HepG2 (cell line): Measurements from ENCODE around the gene TSEN54. TPM values are rescaled to one million over a fixed set of nuclear protein-coding genes. Genes with fewer than 3 reads are reported as not detected.

ENCODE experiments used
- CBX1 ChIP-seq: IDR thresholded peaks from one replicate; pipeline ENCODE4 v1.6.1; 2016; ENCODE audit warnings: antibody characterized with exemption, low read depth
- ELK4 ChIP-seq: sonication (generic); formaldehyde crosslinking; IDR thresholded peaks from 2 replicates; pipeline ENCODE4 v1.9.0; 2021; ENCODE audit warnings: missing genetic modification reagents, borderline replicate concordance
- HIVEP1 ChIP-seq: sonication (generic); formaldehyde crosslinking; IDR thresholded peaks from 2 replicates; pipeline ENCODE4 v1.4.0; 2020; ENCODE audit warnings: mild to moderate bottlenecking, missing genetic modification reagents
- HNRNPK ChIP-seq: fragments of 200-400 bp; formaldehyde crosslinking; IDR thresholded peaks from 2 replicates; pipeline ENCODE4 v1.6.1; 2018; ENCODE audit warnings: low read length, low read depth, moderate library complexity, mild to moderate bottlenecking; ENCODE audit not compliant: poor library complexity, severe bottlenecking
- JUND ChIP-seq: sonication (generic); formaldehyde crosslinking; IDR thresholded peaks from 2 replicates; pipeline ENCODE4 v1.8.0; 2022; ENCODE audit warnings: mild to moderate bottlenecking, missing genetic modification reagents
- PRMT3 ChIP-seq: sonication (generic); formaldehyde crosslinking; IDR thresholded peaks from 2 replicates; pipeline ENCODE4 v1.8.1; 2022; ENCODE audit warnings: low read depth, mild to moderate bottlenecking, moderate library complexity, missing genetic modification reagents, borderline replicate concordance
- TBL1XR1 ChIP-seq: fragments of 150-350 bp; IDR thresholded peaks from 2 replicates; pipeline ENCODE4 v1.6.1; 2014; ENCODE audit warnings: borderline replicate concordance, low read length; ENCODE audit not compliant: partially characterized antibody
- U2AF2 ChIP-seq: fragments of 200-400 bp; formaldehyde crosslinking; IDR thresholded peaks from 2 replicates; pipeline ENCODE4 v1.6.1; 2017; ENCODE audit warnings: low read depth, mild to moderate bottlenecking, low read length
- ZBTB21 ChIP-seq: sonication (generic); formaldehyde crosslinking; IDR thresholded peaks from 2 replicates; pipeline ENCODE4 v1.4.0; 2020; ENCODE audit warnings: missing genetic modification reagents
- ZNF292 ChIP-seq: sonication (generic); formaldehyde crosslinking; IDR thresholded peaks from 2 replicates; pipeline ENCODE4 v1.8.1; 2022; ENCODE audit warnings: mild to moderate bottlenecking, low read depth, missing genetic modification reagents, borderline replicate concordance
- ZNF33A ChIP-seq: sonication (generic); formaldehyde crosslinking; IDR thresholded peaks from 2 replicates; pipeline ENCODE4 v1.5.1; 2020; ENCODE audit warnings: missing genetic modification reagents, mild to moderate bottlenecking, moderate library complexity, borderline replicate concordance
- ZNF543 ChIP-seq: sonication (generic); formaldehyde crosslinking; IDR thresholded peaks from 2 replicates; pipeline ENCODE4 v1.4.0; 2020; ENCODE audit warnings: mild to moderate bottlenecking, missing genetic modification reagents
- ZNF703 ChIP-seq: sonication (generic); formaldehyde crosslinking; IDR thresholded peaks from 2 replicates; pipeline ENCODE4 v1.5.1; 2020; ENCODE audit warnings: missing genetic modification reagents, mild to moderate bottlenecking, moderate library complexity, borderline replicate concordance
- polyA plus RNA-seq, 8 experiments: library from polyadenylated mRNA; depleted of rRNA in 3 of 8; stranded (reverse) in 7 of 8; unstranded in 1 of 8; fragments of >200 nt; fragmentation: Illumina TruSeq in 4 of 8; extraction: Trizol in 4 of 8; gene quantifications; 2 replicates each; pipeline versions ENCODE4 v1.2.1 to v1.2.3, GENCODE V29; 2011 to 2016; ENCODE audit warnings: low read depth in 4 of 8, missing spikeins in 1 of 8, mixed read lengths in 1 of 8; ENCODE audit not compliant: insufficient read depth in 1 of 8
- total RNA-seq, 5 experiments: library from RNA; depleted of rRNA; stranded (reverse); fragments of >200 nt; fragmentation: Illumina TruSeq; extraction: Trizol; gene quantifications; 2 replicates each; pipeline ENCODE4 v1.2.3, GENCODE V29; 2016; ENCODE audit warnings: low read depth in 1 of 5
- TF ChIP-seq, protein P1 (sequence below): sonication (generic); formaldehyde crosslinking; IDR thresholded peaks from 2 replicates; pipeline ENCODE4 v1.4.0; 2020; ENCODE audit warnings: missing genetic modification reagents, borderline replicate concordance
- TF ChIP-seq, protein P2 (sequence below): sonication (generic); formaldehyde crosslinking; IDR thresholded peaks from 2 replicates; pipeline ENCODE4 v1.4.0; 2020; ENCODE audit warnings: mild to moderate bottlenecking, missing genetic modification reagents
- TF ChIP-seq, protein P3 (sequence below), 2 experiments: sonication (generic) in 1 of 2; formaldehyde crosslinking in 1 of 2; IDR thresholded peaks; 2 replicates each; pipeline versions ENCODE4 v1.4.0 to v1.6.1; 2016 to 2020; ENCODE audit warnings: borderline replicate concordance in 1 of 2, low read depth in 1 of 2, mild to moderate bottlenecking in 1 of 2, missing genetic modification reagents in 1 of 2

The TSEN54 gene
- total and polyA plus RNA-seq, 2 of the 13 experiments (the other 11 are each of a cell fraction or from before 2014, with no cell fraction given): 62.9 to 63.3 TPM

- TF ChIP-seq, protein P1, sequence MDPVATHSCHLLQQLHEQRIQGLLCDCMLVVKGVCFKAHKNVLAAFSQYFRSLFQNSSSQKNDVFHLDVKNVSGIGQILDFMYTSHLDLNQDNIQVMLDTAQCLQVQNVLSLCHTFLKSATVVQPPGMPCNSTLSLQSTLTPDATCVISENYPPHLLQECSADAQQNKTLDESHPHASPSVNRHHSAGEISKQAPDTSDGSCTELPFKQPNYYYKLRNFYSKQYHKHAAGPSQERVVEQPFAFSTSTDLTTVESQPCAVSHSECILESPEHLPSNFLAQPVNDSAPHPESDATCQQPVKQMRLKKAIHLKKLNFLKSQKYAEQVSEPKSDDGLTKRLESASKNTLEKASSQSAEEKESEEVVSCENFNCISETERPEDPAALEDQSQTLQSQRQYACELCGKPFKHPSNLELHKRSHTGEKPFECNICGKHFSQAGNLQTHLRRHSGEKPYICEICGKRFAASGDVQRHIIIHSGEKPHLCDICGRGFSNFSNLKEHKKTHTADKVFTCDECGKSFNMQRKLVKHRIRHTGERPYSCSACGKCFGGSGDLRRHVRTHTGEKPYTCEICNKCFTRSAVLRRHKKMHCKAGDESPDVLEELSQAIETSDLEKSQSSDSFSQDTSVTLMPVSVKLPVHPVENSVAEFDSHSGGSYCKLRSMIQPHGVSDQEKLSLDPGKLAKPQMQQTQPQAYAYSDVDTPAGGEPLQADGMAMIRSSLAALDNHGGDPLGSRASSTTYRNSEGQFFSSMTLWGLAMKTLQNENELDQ: peak; percentile 63; the same call in 1 of the 2 replicates
- TF ChIP-seq JUND (CRISPR knock-in tag): 0 out of 2 replicates have a peak, but pooled peaks have one; percentile 30
- TF ChIP-seq CBX1: peak; percentile 20
- TF ChIP-seq, protein P2, sequence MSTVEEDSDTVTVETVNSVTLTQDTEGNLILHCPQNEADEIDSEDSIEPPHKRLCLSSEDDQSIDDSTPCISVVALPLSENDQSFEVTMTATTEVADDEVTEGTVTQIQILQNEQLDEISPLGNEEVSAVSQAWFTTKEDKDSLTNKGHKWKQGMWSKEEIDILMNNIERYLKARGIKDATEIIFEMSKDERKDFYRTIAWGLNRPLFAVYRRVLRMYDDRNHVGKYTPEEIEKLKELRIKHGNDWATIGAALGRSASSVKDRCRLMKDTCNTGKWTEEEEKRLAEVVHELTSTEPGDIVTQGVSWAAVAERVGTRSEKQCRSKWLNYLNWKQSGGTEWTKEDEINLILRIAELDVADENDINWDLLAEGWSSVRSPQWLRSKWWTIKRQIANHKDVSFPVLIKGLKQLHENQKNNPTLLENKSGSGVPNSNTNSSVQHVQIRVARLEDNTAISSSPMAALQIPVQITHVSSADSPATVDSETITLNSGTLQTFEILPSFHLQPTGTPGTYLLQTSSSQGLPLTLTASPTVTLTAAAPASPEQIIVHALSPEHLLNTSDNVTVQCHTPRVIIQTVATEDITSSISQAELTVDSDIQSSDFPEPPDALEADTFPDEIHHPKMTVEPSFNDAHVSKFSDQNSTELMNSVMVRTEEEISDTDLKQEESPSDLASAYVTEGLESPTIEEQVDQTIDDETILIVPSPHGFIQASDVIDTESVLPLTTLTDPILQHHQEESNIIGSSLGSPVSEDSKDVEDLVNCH: no peak
- TF ChIP-seq ZNF703 (CRISPR knock-in tag): peak; percentile 80
- no peak for TF ChIP-seq ZNF292 (CRISPR knock-in tag)
- TF ChIP-seq ZNF543 (CRISPR knock-in tag): peak; percentile 97
- TF ChIP-seq U2AF2: 0 out of 2 replicates have a peak, but pooled peaks have one; percentile 54
- TF ChIP-seq HIVEP1 (CRISPR knock-in tag): peak; percentile 92
- 0 out of 2 replicates have a peak, but pooled peaks have one; percentile 50 for TF ChIP-seq ZNF33A (CRISPR knock-in tag)
- 0 out of 2 replicates have a peak, but pooled peaks have one; percentile 15 for TF ChIP-seq ZBTB21 (CRISPR knock-in tag)
- TF ChIP-seq, protein P3, sequence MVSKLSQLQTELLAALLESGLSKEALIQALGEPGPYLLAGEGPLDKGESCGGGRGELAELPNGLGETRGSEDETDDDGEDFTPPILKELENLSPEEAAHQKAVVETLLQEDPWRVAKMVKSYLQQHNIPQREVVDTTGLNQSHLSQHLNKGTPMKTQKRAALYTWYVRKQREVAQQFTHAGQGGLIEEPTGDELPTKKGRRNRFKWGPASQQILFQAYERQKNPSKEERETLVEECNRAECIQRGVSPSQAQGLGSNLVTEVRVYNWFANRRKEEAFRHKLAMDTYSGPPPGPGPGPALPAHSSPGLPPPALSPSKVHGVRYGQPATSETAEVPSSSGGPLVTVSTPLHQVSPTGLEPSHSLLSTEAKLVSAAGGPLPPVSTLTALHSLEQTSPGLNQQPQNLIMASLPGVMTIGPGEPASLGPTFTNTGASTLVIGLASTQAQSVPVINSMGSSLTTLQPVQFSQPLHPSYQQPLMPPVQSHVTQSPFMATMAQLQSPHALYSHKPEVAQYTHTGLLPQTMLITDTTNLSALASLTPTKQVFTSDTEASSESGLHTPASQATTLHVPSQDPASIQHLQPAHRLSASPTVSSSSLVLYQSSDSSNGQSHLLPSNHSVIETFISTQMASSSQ (IDR thresholded peaks at IDR 0.05; ENCODE audit: low read depth): no peak
- TF ChIP-seq, protein P3 (CRISPR knock-in tag; IDR thresholded peaks at IDR 0.05; ENCODE audit: borderline replicate concordance): peak; percentile 64; the same call in 1 of the 2 replicates
- no peak; the same call in 1 of the 2 replicates for TF ChIP-seq ELK4
- TF ChIP-seq HNRNPK: peak; percentile 76
- TF ChIP-seq PRMT3 (CRISPR knock-in tag): no peak
- TF ChIP-seq TBL1XR1: no peak
Measured at GRCh38 chr17:75515496-75516254, 653 bp upstream of the TSEN54 start, which contains the start of gene CASKIN2 (continued).
